Activated T-helper 1 cell treated with Interleukin-2 at 50 U/mL for 16 hours (primary cell): Measurements from ENCODE around the gene BTRC.
"Not testable (repeated sequence)": the region's sequence is repeated elsewhere in the genome, so short reads cannot be mapped to it uniquely, and the experiment has no call there.

Source experiments
- DNase-seq: peaks from one replicate; pipeline ENCODE4 v3.0.0-alpha.2; 2020; ENCODE audit warnings: low read depth

The BTRC gene

GRCh38 chr10:101593331-101593730 lies 239.4 kb downstream of the BTRC start:
- not testable (repeated sequence) for DNase-seq

DNA sequence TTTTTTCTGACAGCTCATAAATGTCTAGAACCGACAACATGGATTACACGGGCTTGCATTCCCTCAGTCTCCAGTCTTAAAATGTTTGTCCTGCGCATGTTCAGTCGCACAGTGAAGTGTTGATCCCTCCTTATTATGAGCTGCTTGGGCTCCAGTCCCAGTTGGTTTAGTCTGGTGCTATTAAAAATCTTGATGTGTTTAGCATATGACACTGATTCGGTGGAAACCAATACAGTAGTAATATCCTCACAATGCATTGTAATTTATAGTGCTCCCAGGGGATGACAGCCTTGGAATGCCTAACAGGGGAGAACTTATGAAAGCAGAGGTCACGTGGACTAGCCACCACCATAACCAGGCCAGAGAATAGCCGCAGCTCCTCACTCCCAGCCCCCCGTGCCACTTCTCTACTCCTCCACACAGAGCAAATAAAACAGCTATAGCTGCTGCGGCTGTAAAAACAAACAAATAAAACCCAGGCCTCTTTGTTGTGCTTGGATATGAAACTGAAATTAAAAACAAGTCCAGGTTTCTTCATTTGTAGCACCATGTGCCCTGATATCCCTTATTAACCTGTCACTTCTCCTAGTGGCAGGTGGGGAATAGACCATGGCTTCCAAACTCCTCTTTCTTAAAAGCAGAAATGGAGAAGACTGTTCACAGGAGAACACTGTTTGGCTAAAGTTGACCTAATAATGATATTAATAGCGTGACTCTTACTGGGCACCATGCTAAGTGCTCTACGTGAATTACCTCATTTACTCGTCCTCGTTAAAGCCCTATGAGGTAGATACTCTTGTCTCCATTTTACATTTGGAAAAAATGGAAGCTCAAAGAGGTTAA lies 241.8 kb downstream of the BTRC start:
- no peak for DNase-seq

GRCh38 chr10:101597091-101597900 lies 243.3 kb downstream of the BTRC start:
- no peak for DNase-seq

DNA sequence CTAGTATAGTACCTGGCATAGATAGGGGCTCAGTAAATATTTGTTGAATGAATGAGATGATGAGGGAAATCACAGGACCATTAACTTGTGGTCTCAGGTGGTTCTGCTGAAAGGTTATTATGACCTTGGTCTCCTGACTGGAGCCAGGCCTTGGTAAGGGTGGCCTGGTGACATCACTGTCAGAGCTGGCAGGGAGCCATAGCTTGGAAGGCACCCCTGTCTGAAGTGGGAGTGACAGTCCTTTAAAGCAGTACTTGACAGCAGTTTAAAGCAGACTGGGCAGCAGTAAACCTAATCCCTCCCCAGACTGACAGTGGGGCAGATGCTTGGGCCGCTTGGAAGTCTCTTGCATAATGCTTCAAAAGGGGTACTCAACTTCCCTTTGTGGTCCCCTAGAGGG lies 247.6 kb downstream of the BTRC start:
- DNase-seq = no peak

GRCh38 chr10:101602761-101603398 lies 248.9 kb downstream of the BTRC start:
- peak; percentile 8 for DNase-seq
